Activated CD4-positive, alpha-beta T cell treated with anti-CD3 and anti-CD28 coated beads, Interleukin-2, amount 10 ng/mL, durations not matched to agents 7 days and 5 days (primary cell): Measurements from ENCODE around the gene GAA. TPM values are rescaled to one million over a fixed set of nuclear protein-coding genes. Genes with fewer than 3 reads are reported as not detected.
"Not testable (repeated sequence)": the region's sequence is repeated elsewhere in the genome, so short reads cannot be mapped to it uniquely, and the experiment has no call there.

Experiments used
- CTCF ChIA-PET: fragments of 350-600 bp; sonication (Branson Sonifier 250); formaldehyde crosslinking; loops from one replicate; lab custom pipeline; 2021; ENCODE audit warnings: antibody characterized with exemption; lab: Charles Lee
- POLR2A ChIA-PET: fragments of 350-600 bp; sonication (Branson Sonifier 250); formaldehyde crosslinking; loops from one replicate; lab custom pipeline; 2021; ENCODE audit warnings: antibody characterized with exemption; lab: Charles Lee
- DNase-seq: peaks from one replicate; pipeline ENCODE4 v3.0.0-alpha.2; 2020
- H3K27ac Mint-ChIP-seq: one replicate; pipeline ENCODE4 v1.8.0; 2021; ENCODE audit warnings: mild to moderate bottlenecking, moderate library complexity, mixed read lengths
- H3K27me3 Mint-ChIP-seq: one replicate; pipeline ENCODE4 v1.8.0; 2021; ENCODE audit warnings: mixed read lengths
- H3K36me3 Mint-ChIP-seq: one replicate; pipeline ENCODE4 v1.8.0; 2021; ENCODE audit warnings: low read depth, mixed read lengths
- H3K4me1 Mint-ChIP-seq: one replicate; pipeline ENCODE4 v1.8.0; 2021; ENCODE audit warnings: mixed read lengths
- H3K4me3 Mint-ChIP-seq: one replicate; pipeline ENCODE4 v1.8.0; 2021; ENCODE audit warnings: mild to moderate bottlenecking, moderate library complexity, mixed read lengths
- H3K9me3 Mint-ChIP-seq: one replicate; pipeline ENCODE4 v1.8.0; 2021; ENCODE audit warnings: mixed read lengths
- total RNA-seq, 2 experiments: library from RNA; stranded (reverse); gene quantifications; one replicate each; pipeline ENCODE4 v1.2.3, GENCODE V29; 2021

The GAA gene
- total RNA-seq, 2 experiments from 2014 or later = 14.7 to 16.3 TPM

DNA sequence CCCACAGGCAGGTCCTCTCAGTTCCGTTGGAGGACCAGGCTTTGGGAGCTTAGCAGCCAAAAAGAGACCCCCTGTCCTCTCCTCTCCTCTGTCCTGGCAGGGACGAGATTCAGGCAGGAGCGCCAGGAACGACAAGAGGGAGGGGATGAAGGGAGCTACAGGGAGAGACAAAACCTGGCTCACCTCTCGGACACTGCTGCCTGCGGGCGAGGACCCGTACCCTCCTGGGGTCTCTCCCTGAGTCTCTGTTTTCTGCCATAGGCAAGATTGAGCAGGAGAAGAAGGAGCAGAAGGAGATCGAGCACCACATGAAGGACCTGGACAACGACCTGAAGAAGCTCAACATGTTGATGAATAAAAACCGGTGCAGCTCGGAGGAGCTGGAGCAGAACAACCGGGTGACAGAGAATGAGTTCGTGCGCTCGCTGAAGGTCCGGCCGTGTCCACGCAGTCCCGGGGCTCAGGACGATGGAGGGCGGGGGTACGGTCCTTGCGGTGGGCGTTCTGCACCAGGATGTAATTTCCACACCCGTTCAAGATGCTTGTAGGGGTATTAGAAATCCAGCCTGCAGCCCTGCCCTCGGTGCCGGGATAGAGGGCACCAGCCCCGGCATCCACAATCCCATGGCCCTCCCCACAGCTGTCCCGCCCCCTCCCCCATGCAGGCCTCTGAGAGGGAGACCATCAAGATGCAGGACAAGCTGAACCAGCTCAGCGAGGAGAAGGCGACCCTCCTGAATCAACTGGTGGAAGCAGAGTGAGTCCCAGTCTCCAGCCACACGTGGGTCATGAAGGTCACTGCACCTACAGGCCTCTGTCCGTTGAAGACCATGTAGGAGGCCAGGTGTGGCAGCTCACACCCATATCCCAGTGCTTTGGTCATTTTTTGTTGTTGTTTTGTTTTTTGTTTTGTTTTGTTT is 13.8 kb upstream of the GAA start:
- no peak overlapping the region for H3K27ac Mint-ChIP-seq
- CTCF ChIA-PET = interaction anchor here (0.5 to 2.4 kb wide), 4 partner anchors 13 to 56 kb away, joined by 3 to 12 read pairs (median 3); partner anchors contain the start of gene GAA
- POLR2A ChIA-PET = no interaction called here

DNA sequence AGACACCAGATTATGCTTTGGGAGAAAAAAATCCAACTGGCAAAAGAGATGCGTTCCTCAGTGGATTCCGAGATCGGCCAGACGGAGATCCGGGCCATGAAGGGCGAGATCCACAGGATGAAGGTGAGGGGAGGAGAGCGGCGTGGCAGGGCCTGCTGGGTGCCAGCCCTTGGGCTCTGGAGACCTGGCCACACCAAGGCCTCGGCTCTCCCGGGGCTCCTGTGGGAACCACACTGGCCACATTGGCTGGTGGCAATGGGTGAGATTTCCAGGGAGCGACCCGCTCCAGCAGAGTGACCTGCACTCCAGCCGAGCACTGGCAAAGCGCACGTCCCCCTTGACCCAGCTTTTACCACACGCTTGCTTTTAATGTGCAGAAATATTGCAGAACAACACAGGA is 11.6 kb upstream of the GAA start:
- H3K4me3 Mint-ChIP-seq = no peak overlapping the region
- H3K36me3 Mint-ChIP-seq = no peaks in the 10 kb centered on the region
- no peak overlapping the region for H3K27ac Mint-ChIP-seq
- ChIA-PET CTCF (interaction anchor here (0.7 kb wide), 1 partner anchor 367 kb away, joined by 3 read pairs; no protein-coding TSS in a partner anchor), POLR2A (no interaction called here)
- no peaks in the 10 kb centered on the region for H3K9me3 Mint-ChIP-seq
- H3K27me3 Mint-ChIP-seq = peaks cover 2% of the 10 kb centered on the region
- no peaks in the 10 kb centered on the region for H3K4me1 Mint-ChIP-seq
- no peak for DNase-seq

More for the DNA sequence above, 13.8 kb upstream of the GAA start:
- H3K27me3 Mint-ChIP-seq = no peaks in the 10 kb centered on the region
- no peaks in the 10 kb centered on the region for H3K9me3 Mint-ChIP-seq
- DNase-seq = no peak
- no peaks in the 10 kb centered on the region for H3K36me3 Mint-ChIP-seq
- no peak overlapping the region for H3K4me3 Mint-ChIP-seq
- peaks cover 3% of the 10 kb centered on the region for H3K4me1 Mint-ChIP-seq

DNA sequence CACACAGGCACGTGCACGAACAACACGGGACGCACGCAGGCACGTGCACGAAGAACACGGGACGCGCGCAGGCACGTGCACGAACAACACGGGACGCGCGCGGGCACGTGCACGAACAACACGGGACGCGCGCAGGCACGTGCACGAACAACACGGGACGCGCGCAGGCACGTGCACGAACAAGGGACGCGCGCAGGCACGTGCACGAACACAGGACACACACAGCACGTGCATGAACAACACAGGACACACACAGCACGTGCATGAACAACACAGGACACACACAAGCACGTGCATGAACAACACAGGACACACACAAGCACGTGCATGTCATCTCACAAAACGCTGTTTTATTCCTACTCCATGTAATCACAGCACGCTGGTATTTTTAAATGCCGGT is 11.2 kb upstream of the GAA start:
- H3K27ac Mint-ChIP-seq, H3K4me1 Mint-ChIP-seq, H3K4me3 Mint-ChIP-seq, H3K36me3 Mint-ChIP-seq, H3K9me3 Mint-ChIP-seq, H3K27me3 Mint-ChIP-seq, DNase-seq, POLR2A ChIA-PET: not testable (repeated sequence)
- CTCF ChIA-PET = interaction anchor here (0.7 kb wide), 1 partner anchor 368 kb away, joined by 3 read pairs; no protein-coding TSS in a partner anchor

DNA sequence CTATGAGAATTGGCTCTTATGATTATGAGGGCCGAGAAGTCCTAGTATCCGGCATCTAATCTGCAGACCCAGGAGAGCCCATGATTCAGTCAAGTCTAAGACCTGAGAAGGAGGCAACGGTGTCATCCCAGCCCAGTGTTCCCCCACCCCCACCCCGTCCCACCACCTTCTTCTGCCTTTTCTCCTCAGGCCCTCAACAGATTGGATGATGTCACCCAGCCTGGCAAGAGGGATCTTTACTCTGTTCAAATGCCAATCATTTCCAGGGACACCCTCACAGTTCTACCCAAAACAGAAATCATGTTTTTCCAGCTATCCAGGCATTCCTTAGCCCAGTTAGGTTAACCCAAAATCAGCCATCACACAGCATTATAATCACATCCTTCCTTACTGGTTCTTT is 10.0 kb upstream of the GAA start:
- Mint-ChIP-seq H3K4me3 (no peak overlapping the region), H3K9me3 (no peaks in the 10 kb centered on the region), H3K4me1 (no peaks in the 10 kb centered on the region), H3K27me3 (peaks cover 2% of the 10 kb centered on the region), H3K36me3 (no peaks in the 10 kb centered on the region), H3K27ac (no peak overlapping the region)
- ChIA-PET CTCF (interaction anchor here (1.2 kb wide), 1 partner anchor 12 kb away, joined by 5 read pairs; no protein-coding TSS in a partner anchor), POLR2A (no interaction called here)
- no peak for DNase-seq

DNA sequence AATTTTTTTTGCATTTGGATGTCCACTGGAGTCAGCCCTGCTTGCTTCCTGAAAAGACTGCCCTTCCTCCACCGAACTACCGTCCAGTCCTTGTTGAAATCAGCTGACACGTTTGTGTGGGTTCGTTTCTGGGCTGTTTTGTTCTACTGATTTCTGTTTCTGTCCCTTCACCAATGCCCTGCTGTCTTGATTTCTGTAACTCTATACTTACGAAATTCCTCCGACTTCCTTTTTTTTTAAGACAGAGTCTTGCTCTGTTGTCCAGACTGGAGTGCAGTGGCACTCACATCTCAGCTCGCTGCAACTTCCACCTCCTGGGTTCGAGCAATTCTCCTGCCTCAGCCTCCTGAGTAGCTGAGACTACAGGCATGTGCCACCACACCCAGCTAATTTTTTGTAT is 8.4 kb upstream of the GAA start:
- Mint-ChIP-seq H3K9me3 (no peaks in the 10 kb centered on the region), H3K27me3 (peaks cover 2% of the 10 kb centered on the region), H3K4me1 (no peaks in the 10 kb centered on the region), H3K36me3 (no peaks in the 10 kb centered on the region), H3K4me3 (no peak overlapping the region), H3K27ac (no peak overlapping the region)
- CTCF ChIA-PET = interaction anchor here (0.6 to 1.6 kb wide), 4 partner anchors 9 to 66 kb away, joined by 3 to 5 read pairs (median 5); partner anchors contain the start of gene GAA
- DNase-seq = no peak
- POLR2A ChIA-PET = no interaction called here

DNA sequence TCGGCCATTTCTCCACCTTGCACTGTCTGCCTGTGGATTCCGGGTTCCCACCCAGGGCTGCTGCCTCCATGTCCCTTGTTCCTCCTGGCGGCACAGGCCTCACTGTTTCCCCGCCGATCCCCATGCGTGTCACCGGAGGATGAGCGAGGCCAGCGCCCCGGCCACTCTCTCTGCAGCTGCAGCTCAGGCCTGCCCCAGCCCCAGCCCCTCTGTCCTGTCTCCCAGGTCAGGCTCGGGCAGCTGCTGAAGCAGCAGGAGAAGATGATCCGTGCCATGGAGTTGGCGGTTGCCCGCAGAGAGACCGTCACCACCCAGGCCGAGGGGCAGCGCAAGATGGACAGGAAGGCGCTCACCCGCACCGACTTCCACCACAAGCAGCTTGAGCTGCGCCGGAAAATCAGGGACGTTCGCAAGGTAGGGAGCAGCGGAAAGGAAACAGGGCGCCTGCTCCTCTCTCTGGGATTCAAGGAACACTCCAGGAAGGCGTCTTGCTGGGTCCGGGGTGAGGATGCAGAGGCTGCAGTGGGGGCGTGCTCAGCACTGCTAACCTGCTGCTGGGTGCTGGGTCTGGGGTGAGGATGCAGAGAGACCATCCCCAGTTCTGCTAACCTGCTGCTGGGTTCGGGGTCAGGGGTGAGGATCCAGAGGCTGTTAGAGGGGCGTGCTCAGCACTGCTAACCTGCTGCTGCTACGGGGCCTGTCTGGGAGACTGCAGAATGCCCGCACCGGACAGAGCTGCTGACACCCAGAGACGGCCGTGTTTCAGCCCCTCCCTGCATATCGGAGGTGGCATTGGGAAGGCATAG is 6.1 kb upstream of the GAA start:
- Mint-ChIP-seq H3K4me1 (peaks cover 8% of the 10 kb centered on the region), H3K36me3 (no peaks in the 10 kb centered on the region), H3K27me3 (peaks cover 5% of the 10 kb centered on the region), H3K27ac (no peak overlapping the region), H3K4me3 (no peak overlapping the region), H3K9me3 (no peaks in the 10 kb centered on the region)
- DNase-seq = no peak
- ChIA-PET CTCF (no interaction called here), POLR2A (no interaction called here)

DNA sequence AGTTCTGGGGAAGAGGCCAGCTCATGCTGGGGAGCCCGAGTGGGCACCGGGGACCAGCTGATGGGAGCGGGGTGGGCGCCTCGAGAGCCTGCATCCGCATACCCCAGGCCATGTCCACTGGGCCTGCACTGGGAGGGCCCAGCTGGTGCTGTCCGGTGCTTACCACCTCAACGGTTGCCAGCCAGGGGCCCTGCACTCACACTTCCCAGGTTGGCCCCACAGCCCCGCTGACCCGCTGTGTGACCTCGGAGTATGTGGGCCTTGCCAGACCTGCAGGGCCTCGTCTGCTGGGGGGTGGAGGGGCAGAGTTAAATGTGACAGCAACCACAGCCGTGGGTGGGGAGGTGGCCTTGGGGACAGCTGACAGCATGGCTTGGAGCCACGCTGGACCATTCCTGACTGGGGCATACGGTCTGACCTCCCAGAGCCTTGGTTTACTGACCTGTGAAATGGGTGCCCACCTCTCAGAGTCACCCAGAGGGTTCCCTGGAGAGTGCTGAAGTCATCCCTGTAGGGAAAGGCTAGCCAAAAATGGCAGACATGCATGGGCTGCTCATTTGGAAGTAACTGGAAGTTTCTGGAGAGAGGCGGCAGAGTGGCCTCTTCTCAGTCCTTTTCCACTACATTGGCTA is 5.4 kb upstream of the GAA start:
- ChIA-PET POLR2A (no interaction called here), CTCF (no interaction called here)
- Mint-ChIP-seq H3K36me3 (no peaks in the 10 kb centered on the region), H3K27me3 (peaks cover 6% of the 10 kb centered on the region), H3K4me3 (no peak overlapping the region), H3K4me1 (peaks cover 15% of the 10 kb centered on the region), H3K9me3 (no peaks in the 10 kb centered on the region), H3K27ac (no peak overlapping the region)
- DNase-seq = no peak

DNA sequence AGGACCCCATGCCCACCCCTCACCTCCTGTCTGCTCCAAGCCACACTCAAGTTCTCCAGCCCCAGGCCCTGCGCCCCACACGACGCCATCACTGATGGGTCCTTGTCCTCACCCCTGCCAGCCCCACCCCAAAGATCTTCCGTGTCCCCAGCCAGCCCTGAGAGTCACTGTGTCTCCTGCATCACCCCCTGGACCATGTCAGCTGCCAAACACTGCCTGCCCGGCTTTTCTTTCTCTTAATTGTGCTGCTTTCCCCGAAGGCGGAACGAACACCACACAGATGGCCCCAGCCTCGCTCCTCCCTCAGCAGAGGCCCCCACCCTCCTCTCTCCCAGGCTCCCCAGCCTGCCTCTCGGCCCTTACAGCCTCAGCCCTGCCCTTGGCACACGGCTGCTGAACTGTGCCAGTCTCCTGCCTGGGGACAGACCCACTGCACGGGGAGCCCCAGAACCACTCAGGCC is 4.8 kb upstream of the GAA start:
- ChIA-PET CTCF (no interaction called here), POLR2A (no interaction called here)
- H3K4me1 Mint-ChIP-seq = peaks cover 16% of the 10 kb centered on the region
- no peaks in the 10 kb centered on the region for H3K36me3 Mint-ChIP-seq
- no peaks in the 10 kb centered on the region for H3K9me3 Mint-ChIP-seq
- H3K27me3 Mint-ChIP-seq = peaks cover 6% of the 10 kb centered on the region
- H3K4me3 Mint-ChIP-seq = no peak overlapping the region
- no peak for DNase-seq
- no peak overlapping the region for H3K27ac Mint-ChIP-seq

DNA sequence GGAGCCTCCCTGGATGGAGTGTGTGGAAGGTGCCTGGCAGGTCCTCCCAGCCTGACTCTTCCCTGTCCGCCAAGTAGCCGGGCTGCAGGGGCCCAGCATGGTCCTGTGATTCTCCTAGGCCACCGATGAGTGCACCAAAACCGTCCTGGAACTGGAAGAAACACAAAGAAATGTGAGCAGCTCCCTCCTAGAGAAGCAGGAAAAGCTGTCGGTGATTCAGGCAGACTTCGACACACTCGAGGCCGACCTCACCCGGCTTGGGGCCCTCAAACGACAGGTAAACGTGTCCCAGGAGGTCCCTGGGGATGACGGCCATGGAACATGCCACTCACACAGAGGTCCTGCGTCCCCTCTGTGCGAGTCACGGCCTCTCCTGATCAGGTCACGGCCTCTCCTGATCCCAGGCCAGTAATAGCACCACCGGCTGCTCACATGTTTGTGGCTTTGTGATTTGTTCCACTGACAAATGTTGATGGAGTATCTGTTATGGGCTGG is 4.2 kb upstream of the GAA start:
- H3K27me3 Mint-ChIP-seq = peaks cover 6% of the 10 kb centered on the region
- ChIA-PET CTCF (no interaction called here), POLR2A (no interaction called here)
- H3K36me3 Mint-ChIP-seq = no peaks in the 10 kb centered on the region
- no peak overlapping the region for H3K4me3 Mint-ChIP-seq
- no peaks in the 10 kb centered on the region for H3K9me3 Mint-ChIP-seq
- H3K27ac Mint-ChIP-seq = peak overlapping the region; percentile 36
- DNase-seq = no peak
- peaks cover 21% of the 10 kb centered on the region for H3K4me1 Mint-ChIP-seq

DNA sequence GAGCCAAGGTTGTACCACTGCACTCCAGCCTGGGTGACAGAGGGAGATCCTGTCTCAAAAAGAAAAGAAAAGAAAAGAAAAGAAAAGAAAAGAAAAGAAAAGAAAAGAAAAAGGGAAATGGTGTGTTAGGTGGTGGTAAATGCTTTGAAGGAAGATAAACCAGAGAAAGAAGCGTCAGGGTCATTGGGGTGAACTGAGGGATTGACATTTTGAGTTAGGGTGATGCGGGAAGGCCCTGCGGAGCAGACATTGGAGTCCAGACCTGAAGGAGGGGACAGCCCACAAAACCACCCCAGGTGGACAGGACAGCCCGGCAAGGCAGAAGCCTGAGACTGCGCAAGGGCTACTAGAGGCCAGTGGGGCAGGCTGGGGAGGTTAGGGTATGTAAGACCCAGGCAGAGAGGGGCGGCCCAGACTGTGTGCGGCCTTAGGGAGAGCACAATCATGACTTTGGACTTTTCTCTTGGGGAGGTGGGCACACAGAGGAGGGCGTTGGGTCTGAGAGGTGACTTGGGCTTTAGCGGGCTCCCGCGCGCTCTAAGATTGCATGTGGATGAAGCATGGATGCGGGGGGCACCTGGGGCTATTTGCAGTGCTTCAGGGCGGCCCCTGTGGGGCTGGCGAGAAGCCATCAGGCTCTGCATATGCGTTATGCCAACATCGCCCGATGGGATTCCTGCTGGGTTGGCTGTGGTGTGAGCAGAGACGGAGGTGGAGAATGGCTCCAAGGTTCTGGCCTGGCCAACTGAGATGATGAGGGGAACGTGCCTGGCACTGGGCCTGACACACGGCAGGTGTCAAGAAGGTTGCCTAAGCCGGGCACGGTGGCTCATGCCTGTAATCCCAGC is 3.3 kb upstream of the GAA start:
- peaks cover 28% of the 10 kb centered on the region for H3K4me1 Mint-ChIP-seq
- H3K36me3 Mint-ChIP-seq = no peaks in the 10 kb centered on the region
- peaks cover 4% of the 10 kb centered on the region for H3K27me3 Mint-ChIP-seq
- no peaks in the 10 kb centered on the region for H3K9me3 Mint-ChIP-seq
- no peak overlapping the region for H3K27ac Mint-ChIP-seq
- no peak overlapping the region for H3K4me3 Mint-ChIP-seq
- CTCF ChIA-PET = interaction anchor here (0.6 kb wide), 1 partner anchor 14 kb away, joined by 3 read pairs; no protein-coding TSS in a partner anchor
- no peak for DNase-seq
- POLR2A ChIA-PET = no interaction called here

DNA sequence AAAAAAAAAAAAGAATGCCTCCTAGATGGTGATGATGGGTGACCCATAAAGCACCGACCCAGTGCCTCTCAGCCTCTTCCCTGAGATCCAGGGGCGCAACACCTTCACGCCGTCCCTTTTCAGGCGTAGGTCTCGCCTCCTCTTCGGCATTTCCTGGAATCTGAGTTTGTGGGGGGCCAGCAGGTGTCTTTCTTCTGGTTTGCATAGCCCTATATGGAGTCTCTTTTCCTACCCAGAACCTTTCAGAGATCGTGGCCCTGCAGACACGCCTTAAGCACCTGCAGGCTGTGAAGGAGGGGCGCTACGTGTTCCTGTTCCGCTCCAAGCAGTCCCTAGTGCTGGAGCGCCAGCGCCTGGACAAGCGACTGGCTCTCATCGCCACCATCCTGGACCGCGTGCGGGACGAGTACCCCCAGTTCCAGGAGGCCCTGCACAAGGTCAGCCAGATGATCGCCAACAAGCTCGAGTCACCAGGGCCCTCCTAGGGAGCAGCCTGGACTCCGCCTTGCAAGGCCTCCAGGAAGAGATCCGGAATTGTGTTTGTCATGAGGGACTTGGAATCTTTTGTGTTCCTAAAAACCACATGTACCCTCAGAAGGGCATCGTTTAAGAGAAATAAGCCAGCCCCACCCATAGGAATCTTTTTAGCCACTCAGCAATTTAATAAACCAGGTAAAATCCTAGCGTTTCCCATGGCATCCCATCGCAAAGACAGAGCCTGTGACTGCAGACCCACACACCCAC is 1.9 kb upstream of the GAA start:
- Mint-ChIP-seq H3K27ac (no peak overlapping the region), H3K4me1 (peaks cover 31% of the 10 kb centered on the region), H3K36me3 (no peaks in the 10 kb centered on the region), H3K27me3 (peaks cover 4% of the 10 kb centered on the region), H3K9me3 (no peaks in the 10 kb centered on the region), H3K4me3 (peak overlapping the region; percentile 76)
- no peak for DNase-seq
- ChIA-PET CTCF (no interaction called here), POLR2A (no interaction called here)
